GM21529 (cell line): ENCODE measurements around the gene MZT2A.
"Not testable (repeated sequence)": the region's sequence is repeated elsewhere in the genome, so short reads cannot be mapped to it uniquely, and the experiment has no call there.

Source experiments
- ATAC-seq: cut with Tn5 transposase; IDR thresholded peaks from one replicate; pipeline ENCODE4 v1.9.1; 2021; ENCODE audit not compliant: unreplicated experiment

The MZT2A gene

DNA sequence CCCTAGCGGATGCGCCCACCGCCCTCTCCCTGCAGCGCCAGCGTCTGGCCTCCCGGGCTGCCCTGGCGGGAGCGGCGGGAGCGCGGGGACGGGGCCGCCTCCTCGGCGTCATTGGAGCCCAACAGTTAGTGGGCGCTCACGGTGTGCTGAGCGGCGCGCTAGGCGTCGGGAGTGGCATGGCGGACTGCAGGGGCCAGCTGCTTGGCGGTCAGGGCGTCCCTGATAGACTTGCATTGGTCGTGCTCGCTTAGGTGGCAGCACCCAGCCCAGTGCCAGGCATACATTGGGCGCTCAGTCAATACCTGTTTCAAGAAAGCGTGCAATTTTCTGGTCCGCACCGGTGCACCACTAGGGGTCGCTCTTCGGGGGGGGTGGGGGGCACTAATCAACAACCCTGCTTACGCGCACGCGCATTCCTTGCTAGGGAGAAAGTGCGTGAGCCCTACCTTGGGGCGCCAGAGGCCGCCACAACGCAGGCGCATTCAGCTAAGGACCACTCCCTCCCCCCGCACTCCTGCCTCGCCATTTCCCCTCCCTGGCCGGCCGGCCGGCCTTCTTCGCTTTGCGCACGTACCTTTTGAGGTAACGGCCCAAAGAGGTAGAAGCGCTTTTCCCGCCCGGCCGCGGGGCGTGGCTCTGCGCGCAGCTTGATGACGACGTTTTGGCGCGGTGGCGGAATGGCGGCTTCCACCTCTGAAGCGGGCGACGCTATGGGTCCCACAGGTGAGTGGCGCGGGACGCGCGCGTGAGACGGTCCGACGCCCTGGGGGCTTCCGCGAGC, 411 bp upstream of the MZT2A start:
- peak; percentile 66 for ATAC-seq

- peak; percentile 1 for ATAC-seq
These were observed 744 bp downstream of the MZT2A start for GRCh38 chr2:131491469-131491836.

DNA sequence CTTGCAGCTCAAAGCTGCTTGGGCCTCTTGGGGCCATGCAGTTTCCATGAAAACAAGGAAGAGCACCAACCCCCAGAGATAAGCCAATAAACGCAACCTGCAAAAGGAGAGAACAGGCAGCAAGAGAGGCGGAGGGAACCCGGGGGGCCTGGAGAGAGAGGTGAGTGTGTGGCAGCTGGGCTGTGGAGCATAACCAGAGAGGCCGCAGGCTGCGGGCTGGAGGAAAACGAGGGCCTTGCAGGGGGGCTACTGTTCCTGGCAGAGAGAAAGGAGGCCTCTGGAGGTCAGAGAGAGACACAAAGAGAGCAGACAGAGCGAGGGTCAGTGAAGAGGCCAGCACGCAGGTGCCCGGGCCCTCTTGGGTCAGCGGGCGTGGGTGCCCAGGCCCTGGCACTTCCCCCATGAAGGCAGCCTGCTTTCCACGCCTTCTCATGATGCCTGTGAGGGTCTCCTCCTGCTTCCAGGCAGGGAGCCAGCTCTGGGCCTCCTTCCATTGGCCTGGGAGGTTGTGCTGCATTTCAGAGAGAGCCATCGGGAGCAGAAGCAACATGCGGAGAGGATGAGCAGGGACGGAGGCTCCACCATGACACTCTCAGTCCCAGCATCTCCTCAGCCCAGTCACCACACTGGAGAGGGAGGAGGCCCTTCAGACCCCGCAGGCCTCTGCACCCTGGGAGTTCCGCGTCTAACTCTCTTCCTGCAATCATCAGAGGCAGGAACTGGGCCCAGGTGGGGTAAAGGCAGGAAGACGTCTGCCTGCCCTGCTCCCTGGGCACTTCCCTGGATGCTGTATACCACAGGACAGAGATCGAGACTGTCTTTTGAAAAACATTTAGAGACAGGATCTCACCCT, 1.4 kb downstream of the MZT2A start:
- peak; percentile 19 for ATAC-seq

DNA sequence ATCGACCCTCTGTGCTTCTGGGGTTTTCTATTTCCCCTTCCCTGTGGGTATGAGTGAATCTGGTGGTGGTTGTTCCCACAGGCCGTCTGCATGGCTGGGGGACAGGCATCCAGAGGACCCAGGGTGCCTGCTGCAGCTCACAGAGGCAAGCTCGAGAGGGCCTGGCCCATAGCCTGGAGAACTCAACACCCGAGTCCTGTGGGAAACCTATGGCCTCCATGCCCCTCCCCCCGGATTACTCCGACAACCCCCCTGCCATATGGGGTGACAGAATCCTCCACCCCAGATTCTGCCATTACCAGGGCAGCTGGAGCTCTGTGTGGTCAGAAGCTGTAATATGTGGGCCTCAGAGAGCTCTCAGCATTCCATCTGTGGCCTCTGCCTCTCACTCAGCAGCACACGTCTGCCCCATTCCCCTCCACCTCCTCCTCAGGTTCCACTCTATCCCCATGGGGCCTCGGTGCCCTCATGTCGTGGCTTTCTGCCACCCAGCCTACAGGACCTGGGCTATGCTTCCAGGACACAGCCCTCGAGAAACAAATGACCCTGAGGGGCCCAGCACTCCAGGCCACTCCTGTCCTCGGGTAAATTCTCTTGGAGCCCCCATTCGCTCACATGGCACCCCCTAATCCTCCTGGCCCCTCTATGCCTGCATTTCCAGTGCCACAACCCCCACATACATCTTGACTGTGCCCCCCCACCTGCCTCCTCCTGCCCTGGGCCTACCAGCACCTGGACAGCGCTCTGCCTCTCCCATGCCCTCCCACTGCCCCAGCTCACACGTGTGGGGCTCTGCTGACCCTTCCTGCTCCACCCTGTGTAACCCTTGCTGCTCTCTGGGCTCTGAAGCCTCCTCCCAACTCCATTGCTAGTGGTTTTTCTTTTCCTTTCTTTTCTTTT, 3.6 kb downstream of the MZT2A start:
- ATAC-seq = no peak

DNA sequence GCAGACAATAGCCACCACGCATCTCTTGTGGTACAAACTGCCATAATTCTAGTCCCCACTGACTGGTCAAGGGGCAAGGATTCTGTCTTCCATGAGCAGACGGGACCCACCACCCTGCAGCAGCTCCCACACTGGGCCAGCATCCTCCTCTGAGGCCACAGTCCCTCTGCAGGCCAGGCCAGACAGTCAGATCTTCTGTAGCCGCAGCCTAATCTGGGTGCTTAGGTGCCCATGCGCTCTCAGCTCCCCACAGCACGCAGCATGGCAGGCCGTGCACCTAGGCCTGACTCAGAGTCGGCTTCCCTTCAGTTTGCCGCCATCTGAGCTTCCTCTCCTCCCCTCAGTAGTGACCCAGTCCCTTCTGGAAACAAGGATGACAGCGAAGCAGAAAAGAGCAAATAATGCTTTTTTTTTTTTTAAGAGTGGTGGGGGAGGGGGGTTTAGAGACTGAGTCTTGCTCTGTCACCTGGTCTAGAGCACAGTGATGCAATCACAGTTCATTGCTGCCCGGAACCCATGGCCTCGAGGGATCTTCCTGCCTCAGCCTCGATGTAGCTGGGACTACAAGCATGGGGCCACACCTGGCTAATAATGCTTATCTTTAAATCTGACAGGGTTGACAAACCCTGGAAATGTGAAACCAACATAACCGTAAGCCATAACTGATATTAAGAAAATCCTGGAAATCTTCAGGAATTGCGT, 5.8 kb downstream of the MZT2A start:
- not testable (repeated sequence) for ATAC-seq

DNA sequence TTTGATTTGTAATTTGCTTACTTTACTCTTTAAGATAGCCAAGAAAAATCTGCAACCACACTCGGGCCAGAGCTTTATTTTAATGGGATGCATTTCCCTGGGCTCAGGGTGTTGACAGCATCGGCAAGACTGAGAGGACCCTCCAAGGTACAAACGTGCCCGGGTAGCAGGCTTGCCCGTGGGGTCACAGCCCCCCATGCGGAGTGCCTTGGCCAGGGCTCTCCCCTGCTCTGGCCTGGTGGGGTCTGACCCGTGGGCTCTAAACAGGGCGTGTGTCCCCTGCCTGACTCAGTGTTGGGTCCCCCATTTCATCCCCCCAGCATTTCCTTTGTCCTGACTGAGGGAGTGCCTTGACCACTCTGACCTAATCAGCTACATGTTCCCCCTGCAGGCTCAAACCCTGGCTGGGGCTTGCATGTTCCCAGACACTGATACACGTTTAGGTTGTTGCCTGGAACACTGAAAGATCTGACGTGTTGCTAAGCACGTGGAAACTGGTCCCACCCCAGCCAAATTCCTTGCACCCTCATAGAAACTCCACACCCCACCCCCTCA, 7.2 kb downstream of the MZT2A start:
- not testable (repeated sequence) for ATAC-seq

DNA sequence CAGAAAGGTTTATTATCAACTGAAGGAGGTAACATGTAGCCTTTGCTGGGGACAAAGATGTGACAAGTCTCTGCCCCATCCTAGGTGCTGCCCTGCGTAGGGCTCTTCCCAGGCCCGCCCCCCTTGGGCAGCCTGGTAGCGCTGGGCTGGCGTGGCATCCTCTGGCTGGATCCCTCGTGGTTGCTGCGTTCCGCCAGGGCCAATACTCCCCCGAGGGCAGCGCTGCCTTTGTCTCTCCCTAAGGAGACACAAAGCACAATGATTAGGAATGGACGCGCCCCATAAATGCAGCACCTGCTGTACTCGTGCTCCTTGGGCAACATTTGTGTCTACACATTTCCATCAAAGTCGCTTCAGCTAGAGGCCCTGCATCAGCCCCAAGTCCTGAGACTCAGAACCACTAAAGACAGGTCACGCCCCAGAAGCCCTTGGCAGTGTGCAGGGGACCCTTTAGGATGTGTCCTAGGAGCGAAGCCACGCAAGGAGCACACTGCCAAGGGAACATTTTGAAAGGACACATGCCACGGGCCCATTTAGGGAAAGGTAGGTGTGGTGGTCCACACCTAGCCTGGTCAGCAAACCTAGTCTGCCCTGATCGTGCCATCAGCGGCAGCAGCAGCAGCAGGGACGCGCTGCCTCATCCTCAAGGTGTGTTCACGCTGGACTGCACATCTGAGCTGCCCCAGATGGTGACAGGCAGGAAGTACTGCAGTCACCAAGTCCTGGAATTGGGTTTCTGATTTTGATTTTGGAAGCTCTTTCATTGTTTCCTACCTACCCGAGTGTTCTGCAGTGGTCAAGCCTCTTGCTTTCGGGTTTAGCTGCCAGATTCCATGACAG, 8.0 kb downstream of the MZT2A start:
- ATAC-seq = not testable (repeated sequence)

GRCh38 chr2:131482506-131483155, 9.6 kb downstream of the MZT2A start:
- ATAC-seq = not testable (repeated sequence)

DNA sequence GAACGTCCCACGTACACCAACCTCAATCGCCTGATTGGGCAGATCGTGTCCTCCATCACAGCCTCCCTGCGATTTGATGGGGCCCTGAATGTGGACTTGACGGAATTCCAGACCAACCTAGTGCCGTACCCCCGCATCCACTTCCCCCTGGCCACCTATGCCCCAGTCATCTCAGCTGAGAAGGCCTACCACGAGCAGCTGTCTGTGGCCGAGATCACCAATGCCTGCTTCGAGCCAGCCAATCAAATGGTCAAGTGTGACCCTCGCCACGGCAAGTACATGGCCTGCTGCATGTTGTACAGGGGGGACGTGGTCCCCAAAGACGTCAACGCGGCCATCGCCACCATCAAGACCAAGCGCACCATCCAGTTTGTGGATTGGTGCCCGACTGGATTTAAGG, 11.8 kb downstream of the MZT2A start:
- ATAC-seq = not testable (repeated sequence)

GRCh38 chr2:131478850-131479461, 13.2 kb downstream of the MZT2A start:
- ATAC-seq = not testable (repeated sequence)

DNA sequence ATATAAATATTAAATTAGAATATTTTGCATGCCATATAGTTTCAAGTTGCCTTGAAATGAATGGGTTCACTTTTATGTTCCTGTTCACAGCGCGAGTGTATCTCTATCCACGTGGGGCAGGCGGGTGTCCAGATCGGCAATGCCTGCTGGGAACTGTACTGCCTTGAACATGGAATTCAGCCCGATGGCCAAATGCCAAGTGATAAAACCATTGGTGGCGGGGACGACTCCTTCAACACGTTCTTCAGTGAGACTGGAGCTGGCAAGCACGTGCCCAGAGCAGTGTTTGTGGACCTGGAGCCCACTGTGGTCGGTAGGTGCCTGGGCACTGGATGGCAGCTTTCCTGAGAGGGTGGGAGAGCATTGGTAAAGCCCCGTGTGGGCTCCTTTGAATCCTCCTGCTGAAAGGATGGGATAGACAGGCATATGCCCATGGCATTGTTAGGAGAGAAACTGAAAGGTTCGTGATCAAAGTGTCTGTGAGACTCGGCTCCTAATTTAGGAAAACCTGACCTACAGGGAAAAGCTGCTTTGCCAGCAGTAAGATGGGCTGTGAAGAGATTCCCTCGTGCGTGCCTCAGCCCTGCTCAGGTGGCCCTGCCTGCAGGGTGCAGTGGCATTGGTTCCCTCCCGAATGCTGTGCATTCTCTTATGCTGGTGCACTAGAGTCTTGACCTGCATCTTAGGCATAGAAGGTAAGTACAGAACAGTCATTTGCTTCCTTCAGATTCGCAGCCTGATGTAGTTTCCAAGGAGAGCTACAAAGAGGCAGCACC, 13.9 kb downstream of the MZT2A start:
- ATAC-seq = not testable (repeated sequence)

GRCh38 chr2:131477227-131477626, 15.0 kb downstream of the MZT2A start:
- not testable (repeated sequence) for ATAC-seq

DNA sequence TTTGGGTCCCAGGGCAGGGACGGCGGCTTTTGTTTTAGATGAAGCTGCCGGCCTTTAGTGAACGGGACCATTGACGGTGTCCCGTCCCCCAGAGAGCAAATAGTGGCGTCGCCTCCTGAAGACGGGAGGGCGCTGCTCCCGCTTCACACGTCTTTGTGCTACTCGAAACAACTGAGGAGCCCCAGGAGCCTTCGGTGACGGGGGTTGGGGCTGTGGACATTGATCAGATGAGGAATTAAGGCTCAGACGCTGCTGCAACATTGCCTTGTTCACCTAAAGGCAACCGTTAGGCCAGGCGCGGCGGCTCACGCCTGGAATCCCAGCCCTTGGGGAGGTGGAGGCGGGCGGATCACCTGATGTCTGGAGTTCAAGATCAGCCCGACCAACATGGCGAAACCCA, 15.8 kb downstream of the MZT2A start:
- ATAC-seq = not testable (repeated sequence)

DNA sequence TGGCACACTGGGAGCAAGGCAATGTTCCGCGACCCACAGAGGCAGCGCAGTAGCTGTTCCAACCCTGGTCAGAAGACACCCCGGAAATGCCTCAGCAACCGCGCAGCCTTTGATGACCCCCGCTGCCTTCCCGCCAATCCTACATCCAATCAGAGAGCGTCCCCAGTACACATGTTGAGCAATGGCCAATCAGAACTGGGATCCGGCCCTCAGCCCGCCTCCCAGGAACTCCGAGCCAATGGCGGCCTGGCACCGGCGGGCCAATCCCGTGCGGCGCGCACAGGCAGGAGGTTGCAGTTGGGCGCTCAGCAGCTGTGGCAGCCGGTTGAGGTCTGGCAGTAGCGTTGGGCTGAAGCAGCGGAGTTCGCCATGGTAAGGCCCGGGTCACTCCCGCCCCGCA, 16.4 kb downstream of the MZT2A start, which contains the start of gene TUBA3D:
TSS of gene TUBA3D (plus strand) at position 289 of the 400 bp plus-strand sequence. CDS start at position 370, 81 bp downstream.
- no peak for ATAC-seq

- ATAC-seq = not testable (repeated sequence)
These were observed 18.9 kb downstream of the MZT2A start for GRCh38 chr2:131473266-131473665.

GRCh38 chr2:131471624-131472023, 20.6 kb downstream of the MZT2A start:
- ATAC-seq = not testable (repeated sequence)

DNA sequence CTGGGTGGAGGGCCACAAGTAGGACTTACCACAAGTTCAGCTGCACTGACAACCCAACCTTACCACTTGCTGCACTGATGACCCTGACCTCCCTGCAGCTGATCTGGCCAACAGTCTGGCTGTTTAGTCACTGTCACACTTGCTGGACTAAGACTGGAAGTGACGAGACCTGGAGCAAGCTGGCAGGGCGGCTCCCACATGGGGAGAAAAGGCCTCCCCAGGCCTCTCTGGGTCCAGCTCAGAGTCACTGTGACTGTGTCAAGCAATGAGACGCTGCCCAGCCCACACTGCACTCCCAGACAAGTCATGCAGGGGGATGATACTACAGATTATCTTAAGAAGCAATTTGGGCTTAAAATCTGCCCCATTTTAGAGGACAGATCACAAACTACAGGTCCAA, 21.3 kb downstream of the MZT2A start:
- not testable (repeated sequence) for ATAC-seq
